ENCODE results near the gene FXYD7. TPM values are rescaled to one million over a fixed set of nuclear protein-coding genes. Genes with fewer than 3 reads are reported as not detected.

Gene FXYD7
- total RNA-seq, 2 donors from 2014 or later, result 1.1 TPM; not detected in 1

DNA sequence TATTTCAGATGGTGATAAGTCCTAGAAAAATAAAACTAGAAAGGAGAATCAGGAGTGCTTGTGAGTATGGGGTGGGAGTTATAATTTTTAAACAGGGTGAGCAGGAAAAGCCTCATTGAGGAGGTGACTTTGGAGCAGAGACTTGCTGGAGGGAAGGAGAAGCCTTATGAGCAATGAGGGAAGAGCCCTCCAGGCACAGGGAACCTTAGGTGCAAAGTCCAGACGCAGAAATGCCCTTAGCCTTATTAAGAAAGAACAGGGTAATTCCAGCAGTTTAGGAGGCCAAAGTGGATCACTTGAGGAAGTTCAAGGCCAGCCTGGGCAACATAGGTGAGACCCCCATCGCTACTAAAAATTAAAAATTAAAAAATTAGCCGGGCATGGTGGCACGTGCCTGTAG is 48.4 kb upstream of the FXYD7 start:
- Histone ChIP-seq H3K36me3 (ENCODE audit: control insufficient read depth, insufficient read depth, low read length) (no peaks in the 10 kb centered on the region), H3K9ac (ENCODE audit: extremely low read depth, low read length, poor library complexity, severe bottlenecking) (no peak overlapping the region), H3K4me3 (ENCODE audit: low read length) (no peak overlapping the region), H3K27ac (ENCODE audit: low read depth, low read length) (no peak overlapping the region), H3K27me3 (ENCODE audit: control insufficient read depth, insufficient read depth, low read length, poor library complexity, severe bottlenecking) (no peaks in the 10 kb centered on the region), H3K4me1 (ENCODE audit: control insufficient read depth, insufficient read depth, low read length) (no peaks in the 10 kb centered on the region), H3K9me3 (ENCODE audit: control insufficient read depth, low read length) (no peaks in the 10 kb centered on the region)
- no peaks in the 10 kb centered on the region for H3K4me1 Mint-ChIP-seq
- no peaks in the 10 kb centered on the region for H3K36me3 Mint-ChIP-seq (ENCODE audit: low read depth)
- no peak overlapping the region for H3K27ac Mint-ChIP-seq
- WGBS, 2 experiments (ENCODE audit: insufficient coverage in 1 of 2, insufficient read length in 1 of 2), result 87 to 94% methylated on average over 4 of the region's 4 CpGs
- no peaks in the 10 kb centered on the region for H3K27me3 Mint-ChIP-seq (ENCODE audit: insufficient read depth)
- no peaks in the 10 kb centered on the region for H3K9me3 Mint-ChIP-seq
- no peak for DNase-seq
- H3K4me3 Mint-ChIP-seq, result no peak overlapping the region
- TF ChIP-seq, protein P1, sequence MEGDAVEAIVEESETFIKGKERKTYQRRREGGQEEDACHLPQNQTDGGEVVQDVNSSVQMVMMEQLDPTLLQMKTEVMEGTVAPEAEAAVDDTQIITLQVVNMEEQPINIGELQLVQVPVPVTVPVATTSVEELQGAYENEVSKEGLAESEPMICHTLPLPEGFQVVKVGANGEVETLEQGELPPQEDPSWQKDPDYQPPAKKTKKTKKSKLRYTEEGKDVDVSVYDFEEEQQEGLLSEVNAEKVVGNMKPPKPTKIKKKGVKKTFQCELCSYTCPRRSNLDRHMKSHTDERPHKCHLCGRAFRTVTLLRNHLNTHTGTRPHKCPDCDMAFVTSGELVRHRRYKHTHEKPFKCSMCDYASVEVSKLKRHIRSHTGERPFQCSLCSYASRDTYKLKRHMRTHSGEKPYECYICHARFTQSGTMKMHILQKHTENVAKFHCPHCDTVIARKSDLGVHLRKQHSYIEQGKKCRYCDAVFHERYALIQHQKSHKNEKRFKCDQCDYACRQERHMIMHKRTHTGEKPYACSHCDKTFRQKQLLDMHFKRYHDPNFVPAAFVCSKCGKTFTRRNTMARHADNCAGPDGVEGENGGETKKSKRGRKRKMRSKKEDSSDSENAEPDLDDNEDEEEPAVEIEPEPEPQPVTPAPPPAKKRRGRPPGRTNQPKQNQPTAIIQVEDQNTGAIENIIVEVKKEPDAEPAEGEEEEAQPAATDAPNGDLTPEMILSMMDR (conservative IDR thresholded peaks at IDR 0.05), result no peak

DNA sequence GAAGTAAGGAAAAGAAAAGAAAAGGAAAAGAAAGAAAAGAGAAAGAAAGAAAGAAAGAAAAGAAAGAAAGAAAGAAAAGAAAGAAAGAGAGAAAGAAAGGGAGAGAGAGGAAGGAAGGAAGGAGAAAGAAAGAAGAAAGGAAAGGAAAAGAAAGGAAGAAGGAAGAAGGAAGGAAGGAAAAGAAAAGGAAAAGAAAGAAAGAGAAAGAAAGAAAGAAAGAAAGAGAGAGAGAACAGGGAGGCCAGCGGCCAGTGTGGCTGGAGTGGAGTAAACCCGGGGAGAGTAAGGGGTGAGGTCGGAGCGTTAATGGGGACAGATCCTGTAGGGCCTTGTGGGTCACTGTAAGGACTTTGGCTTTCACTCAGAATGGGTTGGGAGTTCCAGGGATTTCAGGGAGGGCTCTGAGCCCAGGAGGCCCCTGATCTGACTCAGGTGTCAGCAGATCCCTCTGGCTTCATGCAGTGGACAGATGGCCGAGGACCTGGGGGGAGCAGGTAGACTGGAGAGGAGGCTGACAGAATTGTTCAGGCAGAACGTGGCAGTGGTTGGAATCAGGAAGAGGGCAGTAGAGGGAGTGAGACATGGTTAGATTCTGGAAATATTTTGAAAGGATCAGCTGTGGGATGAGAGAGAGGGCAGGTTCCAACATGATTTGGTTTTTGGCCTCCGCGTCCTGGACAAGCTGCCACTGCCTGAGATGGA is 47.2 kb upstream of the FXYD7 start:
- Mint-ChIP-seq H3K27ac (no peak overlapping the region), H3K36me3 (ENCODE audit: low read depth) (no peaks in the 10 kb centered on the region), H3K9me3 (no peaks in the 10 kb centered on the region), H3K4me3 (no peak overlapping the region), H3K4me1 (no peaks in the 10 kb centered on the region), H3K27me3 (ENCODE audit: insufficient read depth) (no peaks in the 10 kb centered on the region)
- Histone ChIP-seq H3K4me1 (ENCODE audit: control insufficient read depth, insufficient read depth, low read length) (no peaks in the 10 kb centered on the region), H3K9me3 (ENCODE audit: control insufficient read depth, low read length) (no peaks in the 10 kb centered on the region), H3K27me3 (ENCODE audit: control insufficient read depth, insufficient read depth, low read length, poor library complexity, severe bottlenecking) (no peaks in the 10 kb centered on the region), H3K9ac (ENCODE audit: extremely low read depth, low read length, poor library complexity, severe bottlenecking) (no peak overlapping the region), H3K4me3 (ENCODE audit: low read length) (no peak overlapping the region), H3K27ac (ENCODE audit: low read depth, low read length) (no peak overlapping the region), H3K36me3 (ENCODE audit: control insufficient read depth, insufficient read depth, low read length) (no peaks in the 10 kb centered on the region)
- 86 to 92% methylated on average over 6 to 8 of the region's 8 CpGs for WGBS, 2 experiments (ENCODE audit: insufficient coverage in 1 of 2, insufficient read length in 1 of 2)
- DNase-seq, result no peak
- TF ChIP-seq, protein P1 (conservative IDR thresholded peaks at IDR 0.05), result no peak

DNA sequence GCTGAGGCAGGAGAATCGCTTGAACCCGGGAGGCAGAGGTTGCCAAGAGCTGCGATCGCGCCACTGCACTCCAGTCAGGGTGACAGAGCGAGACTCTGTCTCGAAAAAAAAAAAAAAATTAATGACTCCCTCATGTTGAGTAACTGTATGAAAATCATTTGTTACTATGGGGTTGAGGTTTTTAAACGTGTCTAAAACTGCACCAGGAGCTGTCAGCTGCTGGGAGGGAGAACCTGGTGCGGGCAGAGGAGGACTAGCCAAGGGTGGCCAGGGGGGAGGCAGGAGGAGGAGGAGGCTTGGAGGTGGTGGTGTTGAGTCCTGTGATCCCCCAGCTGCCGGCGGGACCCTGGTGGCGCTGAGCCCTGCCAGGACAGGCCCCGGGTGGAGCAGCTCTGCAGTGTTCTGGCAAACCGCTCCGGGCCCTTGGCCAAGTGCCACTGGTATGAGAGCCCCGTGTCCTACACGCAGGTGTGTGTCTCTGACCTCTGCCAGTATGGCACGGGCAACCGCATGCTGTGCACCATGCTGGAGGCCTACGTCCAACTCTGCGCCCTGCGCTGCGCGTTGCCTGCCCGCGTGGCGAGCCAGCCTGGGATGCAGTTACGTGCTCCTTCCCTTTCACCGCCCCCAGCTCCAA is 44.5 kb upstream of the FXYD7 start:
- H3K4me1 Mint-ChIP-seq, result no peaks in the 10 kb centered on the region
- Histone ChIP-seq H3K4me3 (ENCODE audit: low read length) (no peak overlapping the region), H3K9ac (ENCODE audit: extremely low read depth, low read length, poor library complexity, severe bottlenecking) (no peak overlapping the region), H3K36me3 (ENCODE audit: control insufficient read depth, insufficient read depth, low read length) (no peaks in the 10 kb centered on the region), H3K27me3 (ENCODE audit: control insufficient read depth, insufficient read depth, low read length, poor library complexity, severe bottlenecking) (no peaks in the 10 kb centered on the region), H3K27ac (ENCODE audit: low read depth, low read length) (no peak overlapping the region), H3K9me3 (ENCODE audit: control insufficient read depth, low read length) (no peaks in the 10 kb centered on the region), H3K4me1 (ENCODE audit: control insufficient read depth, insufficient read depth, low read length) (no peaks in the 10 kb centered on the region)
- H3K27ac Mint-ChIP-seq, result no peak overlapping the region
- H3K9me3 Mint-ChIP-seq, result no peaks in the 10 kb centered on the region
- DNase-seq, result no peak
- H3K27me3 Mint-ChIP-seq (ENCODE audit: insufficient read depth), result no peaks in the 10 kb centered on the region
- H3K4me3 Mint-ChIP-seq, result no peak overlapping the region
- WGBS, 2 experiments (ENCODE audit: insufficient coverage in 1 of 2, insufficient read length in 1 of 2), result 93% methylated on average over 20 to 29 of the region's 29 CpGs
- H3K36me3 Mint-ChIP-seq (ENCODE audit: low read depth), result no peaks in the 10 kb centered on the region
- TF ChIP-seq, protein P1 (conservative IDR thresholded peaks at IDR 0.05), result no peak

Measured in endodermal cell (in vitro differentiated cells).